Adrenal gland (tissue), 12 donors: ENCODE measurements around the gene SV2C. TPM values are rescaled to one million over a fixed set of nuclear protein-coding genes. Genes with fewer than 3 reads are reported as not detected.

Experiments used
- DNase-seq, 7 donors: peaks; one replicate each; pipeline ENCODE4 v3.0.0-alpha.2; 2019 to 2020
- H3K27ac ChIP-seq, 5 donors: fragments of 200-600 bp; sonication (generic) in 4 of 5; 1 replicate in 3 of 5; 2 replicates in 2 of 5; pipeline versions ENCODE4 v1.5.1 to v1.8.0; 2016 to 2020; ENCODE audit warnings: mild to moderate bottlenecking in 1 of 5
- H3K27me3 ChIP-seq: fragments of 200-600 bp; 2 replicates; pipeline ENCODE4 v1.8.0; 2021
- H3K36me3 ChIP-seq, 2 donors: fragments of 200-600 bp; replicated peaks in 1 of 2; 1 replicate in 1 of 2; 2 replicates in 1 of 2; pipeline versions ENCODE4 v1.5.1 to v1.8.0; 2018 to 2022
- H3K4me1 ChIP-seq, 2 donors: fragments of 200-600 bp; replicated peaks in 1 of 2; 1 replicate in 1 of 2; 2 replicates in 1 of 2; pipeline versions ENCODE4 v1.5.1 to v1.8.0; 2018 to 2021
- H3K4me3 ChIP-seq, 4 donors: fragments of 200-600 bp; sonication (generic) in 3 of 4; one replicate each; pipeline ENCODE4 v1.5.1; 2016 to 2018
- H3K9me3 ChIP-seq, 3 donors: fragments of 200-600 bp; sonication (generic) in 1 of 3; replicated peaks in 1 of 3; 1 replicate in 2 of 3; 2 replicates in 1 of 3; pipeline versions ENCODE4 v1.5.1 to v1.8.0; 2016 to 2021
- CTCF ChIP-seq, 6 experiments: fragments of 450-650 bp in 4 of 6; fragments of 200-600 bp in 2 of 6; sonication (generic) in 1 of 6; IDR thresholded peaks; 1 replicate in 5 of 6; 2 replicates in 1 of 6; pipeline versions ENCODE4 v1.5.1 to v1.8.0; 2016 to 2021; ENCODE audit warnings: antibody characterized with exemption in 6 of 6, mild to moderate bottlenecking in 2 of 6, moderate library complexity in 1 of 6
- POLR2A ChIP-seq, 2 donors: fragments of 450-650 bp; IDR thresholded peaks; one replicate each; pipeline ENCODE4 v1.6.1; 2017; ENCODE audit warnings: antibody characterized with exemption in 2 of 2, mild to moderate bottlenecking in 2 of 2, moderate library complexity in 1 of 2
- WGBS, 4 donors: extraction: QIAGEN DNeasy Blood & Tissue Kit in 2 of 4; methylation state at CpG; one replicate each; pipeline versions ENCODE4 v1.1.5 to v1.1.7; 2013 to 2017; 5-methylcytosine and 5-hydroxymethylcytosine counted together
- intact Hi-C, 2 donors: fragments of 100-400 bp; cut with DNase I; formaldehyde crosslinking; loops; one replicate each; pipeline versions ENCODE4 v1.14.1 to v1.15.0; 2022 to 2023
- polyA plus RNA-seq, 3 donors: library from polyadenylated mRNA; stranded (reverse); fragments of 200-250 nt in 2 of 3; fragments of 350-450 nt in 1 of 3; fragmentation: Illumina TruSeq in 1 of 3; extraction: RNeasy Lipid Tissue Mini Kit (QIAGEN cat#74804) in 1 of 3; gene quantifications; one replicate each; pipeline ENCODE4 v1.2.3, GENCODE V29; 2013 to 2014
- total RNA-seq, 9 donors: library from RNA; depleted of rRNA in 4 of 9; stranded (reverse); fragments of >200 nt in 4 of 9; fragments of 120-200 nt in 1 of 9; fragmentation: NEBNext Ultra II Directional in 1 of 9; extraction: Animal tissue kit (Norgen Biotek cat#: 25700) in 1 of 9; gene quantifications; one replicate each; pipeline versions ENCODE4 v1.1.0 to v1.2.4, GENCODE V29; 2013 to 2023
- donor health status: healthy with polysubstance abuse.
- donor health status: Bipolar disorder and iron deficiency.
- donor health status: DM: yes; HTN: yes; CAD: no.
- donor health status: DM: no; HTN: no; CAD: no.
- donor health status: DM: no; HTN: no; CAD: no.
- donor health status: DM: yes; HTN: yes; CAD: no.

Gene SV2C
- total and polyA plus RNA-seq, 12 donors: under 0.01 to 0.96 (median 0.19) TPM; not detected in 1

- no peaks in the 10 kb centered on the region for H3K36me3 ChIP-seq
- intact Hi-C loops: no loop called here
- no peak overlapping the region for H3K4me3 ChIP-seq
- H3K27me3 ChIP-seq: no peaks in the 10 kb centered on the region
- DNase-seq: no peak
- H3K27ac ChIP-seq: no peak overlapping the region
- no peak for TF ChIP-seq CTCF (IDR thresholded peaks at IDR 0.05)
- no peak for TF ChIP-seq POLR2A (IDR thresholded peaks at IDR 0.05)
- H3K9me3 ChIP-seq: no peaks in the 10 kb centered on the region
- H3K4me1 ChIP-seq: no peaks in the 10 kb centered on the region
These were observed 110.5 kb downstream of the SV2C start for GRCh38 chr5:76193635-76194034.

GRCh38 chr5:76194340-76194739 lies 111.2 kb downstream of the SV2C start:
- intact Hi-C loops: no loop called here

GRCh38 chr5:76196457-76196856 lies 113.3 kb downstream of the SV2C start:
- WGBS, 4 donors: 76 to 92% (median 89%) methylated on average over 3 of the region's 3 CpGs

More at GRCh38 chr5:76194340-76194739, 111.2 kb downstream of the SV2C start:
- TF ChIP-seq POLR2A (IDR thresholded peaks at IDR 0.05): no peak
- TF ChIP-seq CTCF (IDR thresholded peaks at IDR 0.05): no peak
- 53 to 79% (median 70%) methylated on average over 3 of the region's 3 CpGs for WGBS, 4 donors
- H3K36me3 ChIP-seq: no peaks in the 10 kb centered on the region
- no peaks in the 10 kb centered on the region for H3K4me1 ChIP-seq
- DNase-seq: no peak
- no peak overlapping the region for H3K27ac ChIP-seq
- H3K9me3 ChIP-seq: no peaks in the 10 kb centered on the region
- H3K4me3 ChIP-seq: no peak overlapping the region
- H3K27me3 ChIP-seq: no peaks in the 10 kb centered on the region

GRCh38 chr5:76196886-76197489 lies 113.8 kb downstream of the SV2C start:
- Histone ChIP-seq H3K9me3 (no peaks in the 10 kb centered on the region), H3K36me3 (no peaks in the 10 kb centered on the region), H3K4me3 (no peak overlapping the region), H3K27me3 (no peaks in the 10 kb centered on the region), H3K27ac (no peak overlapping the region), H3K4me1 (no peaks in the 10 kb centered on the region)
- WGBS, 4 donors: 87 to 94% (median 88%) methylated on average over 2 of the region's 2 CpGs
- TF ChIP-seq CTCF (IDR thresholded peaks at IDR 0.05) (no peak), POLR2A (IDR thresholded peaks at IDR 0.05) (no peak)
- DNase-seq: no peak
- intact Hi-C loops: no loop called here

More at GRCh38 chr5:76196457-76196856, 113.3 kb downstream of the SV2C start:
- intact Hi-C loops: no loop called here
- Histone ChIP-seq H3K9me3 (no peaks in the 10 kb centered on the region), H3K27ac (no peak overlapping the region), H3K4me3 (no peak overlapping the region), H3K4me1 (no peaks in the 10 kb centered on the region), H3K27me3 (no peaks in the 10 kb centered on the region), H3K36me3 (no peaks in the 10 kb centered on the region)
- TF ChIP-seq CTCF (IDR thresholded peaks at IDR 0.05) (no peak), POLR2A (IDR thresholded peaks at IDR 0.05) (no peak)
- DNase-seq: no peak
